HEK293 (cell line): ENCODE results near the gene PLCL2.
"Not testable (repeated sequence)": the region's sequence is repeated elsewhere in the genome, so short reads cannot be mapped to it uniquely, and the experiment has no call there.

Source experiments
- CTCF ChIA-PET: fragments of 350-600 bp; formaldehyde crosslinking; extraction: SDS; loops from one replicate; lab custom pipeline; 2021; ENCODE audit warnings: antibody characterized with exemption; lab: Yijun Ruan, JAX
- POLR2A ChIA-PET: fragments of 300-600 bp; formaldehyde crosslinking; extraction: SDS; loops from one replicate; lab custom pipeline; 2020; ENCODE audit warnings: antibody characterized with exemption, inconsistent platforms; lab: Yijun Ruan, JAX
- H3K27ac ChIP-seq: fragments of 200-500 bp; sonication (Bioruptor generic); 2 replicates; pipeline ENCODE4 v1.5.1; 2014; ENCODE audit warnings: low read depth, low read length, control low read depth, inconsistent platforms; ENCODE audit errors: extremely low read depth
- H3K36me3 ChIP-seq, 2 experiments: fragments of 200-500 bp in 1 of 2; sonication (Bioruptor generic) in 1 of 2; 1 replicate in 1 of 2; 2 replicates in 1 of 2; pipeline ENCODE4 v1.5.1; 2014 to 2017; ENCODE audit warnings: inconsistent platforms in 2 of 2, low read length in 2 of 2; ENCODE audit not compliant: control insufficient read depth in 2 of 2, insufficient read depth in 1 of 2
- H3K4me1 ChIP-seq: fragments of 200-500 bp; sonication (Bioruptor generic); 2 replicates; pipeline ENCODE4 v1.5.1; 2014; ENCODE audit warnings: mild to moderate bottlenecking, low read length, inconsistent platforms; ENCODE audit not compliant: control insufficient read depth, insufficient read depth
- H3K4me3 ChIP-seq: 2 replicates; pipeline ENCODE4 v1.5.1; 2011; ENCODE audit warnings: low read depth, mild to moderate bottlenecking, control low read depth, low read length, moderate library complexity
- H3K9me3 ChIP-seq: fragments of 200-500 bp; sonication (Bioruptor generic); 2 replicates; pipeline ENCODE4 v1.5.1; 2014; ENCODE audit warnings: low read depth, low read length, inconsistent platforms; ENCODE audit not compliant: control insufficient read depth, insufficient read depth
- ELK4 ChIP-seq: IDR thresholded peaks from 2 replicates; pipeline ENCODE4 v1.6.1; 2011; ENCODE audit warnings: mild to moderate bottlenecking, low read depth, low read length, borderline replicate concordance
- KLF16 ChIP-seq: fragments of 450-650 bp; formaldehyde crosslinking; IDR thresholded peaks from 2 replicates; pipeline ENCODE4 v1.5.1; 2017; ENCODE audit warnings: missing biosample characterization, missing genetic modification characterization
- REST ChIP-seq: fragments of 450-650 bp; formaldehyde crosslinking; IDR thresholded peaks from 2 replicates; pipeline ENCODE4 v1.5.1; 2016; ENCODE audit warnings: missing biosample characterization, missing genetic modification characterization
- SETDB1 ChIP-seq: IDR thresholded peaks from one replicate; pipeline ENCODE4 v1.6.1; 2017; ENCODE audit warnings: mild to moderate bottlenecking, low read length, moderate library complexity, mixed read lengths; ENCODE audit not compliant: insufficient read length
- ZNF146 ChIP-seq: fragments of 450-650 bp; formaldehyde crosslinking; IDR thresholded peaks from 2 replicates; pipeline ENCODE4 v1.5.1; 2016; ENCODE audit warnings: missing biosample characterization, missing genetic modification characterization
- ZNF175 ChIP-seq: fragments of 450-650 bp; formaldehyde crosslinking; IDR thresholded peaks from 2 replicates; pipeline ENCODE4 v1.5.1; 2016; ENCODE audit warnings: missing biosample characterization, missing genetic modification characterization
- ZNF221 ChIP-seq: fragments of 450-650 bp; formaldehyde crosslinking; IDR thresholded peaks from 2 replicates; pipeline ENCODE4 v1.5.1; 2017; ENCODE audit warnings: missing biosample characterization, missing genetic modification characterization, borderline replicate concordance
- ZNF223 ChIP-seq: fragments of 450-650 bp; formaldehyde crosslinking; IDR thresholded peaks from 2 replicates; pipeline ENCODE4 v1.5.1; 2016; ENCODE audit warnings: missing biosample characterization, missing genetic modification characterization
- ZNF350 ChIP-seq: fragments of 450-650 bp; formaldehyde crosslinking; IDR thresholded peaks from 2 replicates; pipeline ENCODE4 v1.5.0; 2017; ENCODE audit warnings: missing biosample characterization, mild to moderate bottlenecking, missing genetic modification characterization
- ZNF362 ChIP-seq: fragments of 450-650 bp; formaldehyde crosslinking; IDR thresholded peaks from 2 replicates; pipeline ENCODE4 v1.5.1; 2016; ENCODE audit warnings: missing biosample characterization, missing genetic modification characterization
- ZNF391 ChIP-seq: fragments of 450-650 bp; formaldehyde crosslinking; IDR thresholded peaks from 2 replicates; pipeline ENCODE4 v1.5.1; 2016; ENCODE audit warnings: low read depth, missing biosample characterization, missing genetic modification characterization, borderline replicate concordance
- ZNF426 ChIP-seq: fragments of 450-650 bp; formaldehyde crosslinking; IDR thresholded peaks from 2 replicates; pipeline ENCODE4 v1.5.1; 2017; ENCODE audit warnings: missing biosample characterization, missing genetic modification characterization, mild to moderate bottlenecking, inconsistent platforms, moderate library complexity
- ZNF560 ChIP-seq: fragments of 450-650 bp; formaldehyde crosslinking; IDR thresholded peaks from 2 replicates; pipeline ENCODE4 v1.5.1; 2017; ENCODE audit warnings: missing biosample characterization, missing genetic modification characterization, borderline replicate concordance
- ZNF580 ChIP-seq: fragments of 450-650 bp; formaldehyde crosslinking; IDR thresholded peaks from 2 replicates; pipeline ENCODE4 v1.5.1; 2016; ENCODE audit warnings: missing biosample characterization, missing genetic modification characterization
- ZSCAN18 ChIP-seq: fragments of 450-650 bp; formaldehyde crosslinking; IDR thresholded peaks from 2 replicates; pipeline ENCODE4 v1.5.1; 2016; ENCODE audit warnings: missing biosample characterization, missing genetic modification characterization
- TF ChIP-seq, protein P1 (sequence below): fragments of 450-650 bp; formaldehyde crosslinking; IDR thresholded peaks from 2 replicates; pipeline ENCODE4 v1.5.1; 2016; ENCODE audit warnings: missing biosample characterization, missing genetic modification characterization, borderline replicate concordance
- TF ChIP-seq, protein P2 (sequence below): fragments of 450-650 bp; formaldehyde crosslinking; IDR thresholded peaks from 2 replicates; pipeline ENCODE4 v1.5.1; 2016; ENCODE audit warnings: missing biosample characterization, missing genetic modification characterization, borderline replicate concordance

The PLCL2 gene

GRCh38 chr3:17094551-17094950 is 209.8 kb downstream of the PLCL2 start:
- Histone ChIP-seq H3K27ac (no peak overlapping the region), H3K4me1 (no peaks in the 10 kb centered on the region), H3K36me3 (no peaks in the 10 kb centered on the region), H3K4me3 (no peak overlapping the region), H3K9me3 (no peaks in the 10 kb centered on the region)
- CTCF ChIA-PET = no interaction called here
- POLR2A ChIA-PET = no interaction called here
- TF ChIP-seq ZSCAN18 (no peak), ZNF175 (tag by site-specific recombination) (no peak)

- Histone ChIP-seq H3K4me1 (no peaks in the 10 kb centered on the region), H3K36me3 (no peaks in the 10 kb centered on the region), H3K4me3 (no peak overlapping the region), H3K27ac (no peak overlapping the region), H3K9me3 (no peaks in the 10 kb centered on the region)
- ChIA-PET POLR2A (no interaction called here), CTCF (interaction anchor here (0.6 kb wide), 1 partner anchor 1490 kb away, joined by 5 read pairs; no protein-coding TSS in a partner anchor)
- TF ChIP-seq ZNF223 (tag by site-specific recombination) (no peak), ZNF146 (tag by site-specific recombination) (no peak), SETDB1 (no peak), ZNF560 (tag by site-specific recombination) (no peak), ELK4 (no peak), ZNF426 (tag by site-specific recombination) (no peak), ZNF391 (no peak), KLF16 (tag by site-specific recombination) (no peak), ZNF580 (tag by site-specific recombination) (no peak), REST (no peak), ZNF221 (tag by site-specific recombination) (no peak), ZNF175 (tag by site-specific recombination) (no peak), ZNF362 (tag by site-specific recombination) (no peak), ZNF350 (tag by site-specific recombination) (no peak)
- TF ChIP-seq, protein P1, sequence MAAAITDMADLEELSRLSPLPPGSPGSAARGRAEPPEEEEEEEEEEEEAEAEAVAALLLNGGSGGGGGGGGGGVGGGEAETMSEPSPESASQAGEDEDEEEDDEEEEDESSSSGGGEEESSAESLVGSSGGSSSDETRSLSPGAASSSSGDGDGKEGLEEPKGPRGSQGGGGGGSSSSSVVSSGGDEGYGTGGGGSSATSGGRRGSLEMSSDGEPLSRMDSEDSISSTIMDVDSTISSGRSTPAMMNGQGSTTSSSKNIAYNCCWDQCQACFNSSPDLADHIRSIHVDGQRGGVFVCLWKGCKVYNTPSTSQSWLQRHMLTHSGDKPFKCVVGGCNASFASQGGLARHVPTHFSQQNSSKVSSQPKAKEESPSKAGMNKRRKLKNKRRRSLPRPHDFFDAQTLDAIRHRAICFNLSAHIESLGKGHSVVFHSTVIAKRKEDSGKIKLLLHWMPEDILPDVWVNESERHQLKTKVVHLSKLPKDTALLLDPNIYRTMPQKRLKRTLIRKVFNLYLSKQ = no peak
- TF ChIP-seq, protein P2, sequence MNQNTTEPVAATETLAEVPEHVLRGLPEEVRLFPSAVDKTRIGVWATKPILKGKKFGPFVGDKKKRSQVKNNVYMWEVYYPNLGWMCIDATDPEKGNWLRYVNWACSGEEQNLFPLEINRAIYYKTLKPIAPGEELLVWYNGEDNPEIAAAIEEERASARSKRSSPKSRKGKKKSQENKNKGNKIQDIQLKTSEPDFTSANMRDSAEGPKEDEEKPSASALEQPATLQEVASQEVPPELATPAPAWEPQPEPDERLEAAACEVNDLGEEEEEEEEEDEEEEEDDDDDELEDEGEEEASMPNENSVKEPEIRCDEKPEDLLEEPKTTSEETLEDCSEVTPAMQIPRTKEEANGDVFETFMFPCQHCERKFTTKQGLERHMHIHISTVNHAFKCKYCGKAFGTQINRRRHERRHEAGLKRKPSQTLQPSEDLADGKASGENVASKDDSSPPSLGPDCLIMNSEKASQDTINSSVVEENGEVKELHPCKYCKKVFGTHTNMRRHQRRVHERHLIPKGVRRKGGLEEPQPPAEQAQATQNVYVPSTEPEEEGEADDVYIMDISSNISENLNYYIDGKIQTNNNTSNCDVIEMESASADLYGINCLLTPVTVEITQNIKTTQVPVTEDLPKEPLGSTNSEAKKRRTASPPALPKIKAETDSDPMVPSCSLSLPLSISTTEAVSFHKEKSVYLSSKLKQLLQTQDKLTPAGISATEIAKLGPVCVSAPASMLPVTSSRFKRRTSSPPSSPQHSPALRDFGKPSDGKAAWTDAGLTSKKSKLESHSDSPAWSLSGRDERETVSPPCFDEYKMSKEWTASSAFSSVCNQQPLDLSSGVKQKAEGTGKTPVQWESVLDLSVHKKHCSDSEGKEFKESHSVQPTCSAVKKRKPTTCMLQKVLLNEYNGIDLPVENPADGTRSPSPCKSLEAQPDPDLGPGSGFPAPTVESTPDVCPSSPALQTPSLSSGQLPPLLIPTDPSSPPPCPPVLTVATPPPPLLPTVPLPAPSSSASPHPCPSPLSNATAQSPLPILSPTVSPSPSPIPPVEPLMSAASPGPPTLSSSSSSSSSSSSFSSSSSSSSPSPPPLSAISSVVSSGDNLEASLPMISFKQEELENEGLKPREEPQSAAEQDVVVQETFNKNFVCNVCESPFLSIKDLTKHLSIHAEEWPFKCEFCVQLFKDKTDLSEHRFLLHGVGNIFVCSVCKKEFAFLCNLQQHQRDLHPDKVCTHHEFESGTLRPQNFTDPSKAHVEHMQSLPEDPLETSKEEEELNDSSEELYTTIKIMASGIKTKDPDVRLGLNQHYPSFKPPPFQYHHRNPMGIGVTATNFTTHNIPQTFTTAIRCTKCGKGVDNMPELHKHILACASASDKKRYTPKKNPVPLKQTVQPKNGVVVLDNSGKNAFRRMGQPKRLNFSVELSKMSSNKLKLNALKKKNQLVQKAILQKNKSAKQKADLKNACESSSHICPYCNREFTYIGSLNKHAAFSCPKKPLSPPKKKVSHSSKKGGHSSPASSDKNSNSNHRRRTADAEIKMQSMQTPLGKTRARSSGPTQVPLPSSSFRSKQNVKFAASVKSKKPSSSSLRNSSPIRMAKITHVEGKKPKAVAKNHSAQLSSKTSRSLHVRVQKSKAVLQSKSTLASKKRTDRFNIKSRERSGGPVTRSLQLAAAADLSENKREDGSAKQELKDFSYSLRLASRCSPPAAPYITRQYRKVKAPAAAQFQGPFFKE (tag by site-specific recombination) = no peak
Observed at GRCh38 chr3:17103579-17103978, 218.8 kb downstream of the PLCL2 start.

- POLR2A ChIA-PET, H3K9me3 ChIP-seq, H3K36me3 ChIP-seq, H3K4me3 ChIP-seq, CTCF ChIA-PET, H3K4me1 ChIP-seq, H3K27ac ChIP-seq: not testable (repeated sequence)
Observed at GRCh38 chr3:17106801-17107200, 222.0 kb downstream of the PLCL2 start.
